ENCODE data around the gene GLIS1. TPM values are rescaled to one million over a fixed set of nuclear protein-coding genes. Genes with fewer than 3 reads are reported as not detected.

GLIS1 gene
- total RNA-seq, 1 experiment from 2014 or later = 0.28 TPM

GRCh38 chr1:53517109-53517508, 221.9 kb downstream of the GLIS1 start:
- H3K27me3 Mint-ChIP-seq (ENCODE audit: low read depth) = peaks cover 5% of the 10 kb centered on the region
- H2AFZ ChIP-seq (ENCODE audit: low read length) = no peak overlapping the region
- no peak overlapping the region for H2BK15ac ChIP-seq (ENCODE audit: low read depth, low read length)
- peaks cover 0 to 2% of the 10 kb centered on the region in 2 experiments; a peak in 1 of 5 replicates for H3K9me3 Mint-ChIP-seq
- H4K5ac ChIP-seq (ENCODE audit: insufficient read length, low read depth, low read length) = no peak overlapping the region
- H3K23ac ChIP-seq (ENCODE audit: insufficient read length, low read depth, low read length) = no peak overlapping the region
- H3K27me3 ChIP-seq (ENCODE audit: insufficient read depth, low read length) = no peaks in the 10 kb centered on the region
- no peaks in the 10 kb centered on the region for H4K20me1 ChIP-seq (ENCODE audit: control insufficient read depth, insufficient read depth, insufficient read length)
- H2BK12ac ChIP-seq (ENCODE audit: insufficient read length, low read depth, low read length) = no peak overlapping the region
- no peak overlapping the region for H2AK5ac ChIP-seq (ENCODE audit: insufficient read length, low read length)
- H2BK20ac ChIP-seq (ENCODE audit: low read depth, low read length, poor library complexity, severe bottlenecking) = no peak overlapping the region
- no peaks in the 10 kb centered on the region for H3K4me1 ChIP-seq (ENCODE audit: insufficient read depth, low read length)
- WGBS (ENCODE audit: extremely low coverage, insufficient read length, low lambda C conversion rate) = no CpG with 5 or more reads among the region's 7 CpGs
- no peak overlapping the region for H3K4me2 ChIP-seq (ENCODE audit: insufficient read depth, insufficient read length, low read length)
- H3K14ac ChIP-seq (ENCODE audit: insufficient read depth, low read length) = no peak overlapping the region
- no peak overlapping the region for H3K9ac ChIP-seq (ENCODE audit: extremely low read depth, insufficient read length, low read length)
- no peak overlapping the region for H3K4me3 Mint-ChIP-seq
- no peak overlapping the region for H2BK120ac ChIP-seq (ENCODE audit: low read depth, low read length, poor library complexity, severe bottlenecking)
- H3K9me3 ChIP-seq (ENCODE audit: control insufficient read depth, low read depth, low read length) = no peaks in the 10 kb centered on the region
- no peak overlapping the region for H3K27ac Mint-ChIP-seq
- H4K91ac ChIP-seq (ENCODE audit: insufficient read length, low read depth, low read length) = no peak overlapping the region
- H3T11ph ChIP-seq (ENCODE audit: low read length) = no peak overlapping the region
- H3K56ac ChIP-seq (ENCODE audit: insufficient read length, low read depth, low read length) = no peak overlapping the region
- no peak for TF ChIP-seq CTCF (conservative IDR thresholded peaks at IDR 0.05)
- DNase-seq = no peak
- peaks cover 14 to 21% of the 10 kb centered on the region in 2 experiments for H3K4me1 Mint-ChIP-seq
- no peak overlapping the region for H3K4ac ChIP-seq (ENCODE audit: low read depth, low read length)
- no peak overlapping the region for H4K8ac ChIP-seq (replicated peaks; ENCODE audit: insufficient read length, low read depth, low read length)
- no peak overlapping the region for H2BK5ac ChIP-seq (ENCODE audit: insufficient read length, low read length)
- H3K18ac ChIP-seq (ENCODE audit: insufficient read length, low read depth, low read length) = no peak overlapping the region
- no peak overlapping the region for H3K27ac ChIP-seq (ENCODE audit: insufficient read length, low read depth, low read length)
- H3K36me3 Mint-ChIP-seq (ENCODE audit: insufficient read depth in 1 of 3, low read depth in 3 of 3) = no peaks in the 10 kb centered on the region; a peak in 2 of 7 replicates
- no peaks in the 10 kb centered on the region for H3K79me2 ChIP-seq (ENCODE audit: insufficient read depth, low read length)
- no peaks in the 10 kb centered on the region for H3K79me1 ChIP-seq (ENCODE audit: insufficient read depth, low read depth, low read length, poor library complexity, severe bottlenecking)
- no peaks in the 10 kb centered on the region for H3K23me2 ChIP-seq (ENCODE audit: insufficient read length, low read depth, low read length, poor library complexity, severe bottlenecking)
